Astrocyte of the hippocampus (primary cell): Measurements from ENCODE around the gene VSIG4.

Source experiments
- DNase-seq: peaks from one replicate; pipeline ENCODE4 v3.0.0; 2011; ENCODE audit warnings: low read depth, low spot score

The VSIG4 gene

GRCh38 chrX:66024092-66024467 is 15.8 kb downstream of the VSIG4 start:
- no peak for DNase-seq

- no peak for DNase-seq
These were observed 16.3 kb downstream of the VSIG4 start for GRCh38 chrX:66023385-66024091.

- no peak for DNase-seq
These were observed 17.1 kb downstream of the VSIG4 start for GRCh38 chrX:66022632-66023384.

GRCh38 chrX:66021765-66022631 is 17.9 kb downstream of the VSIG4 start:
- no peak for DNase-seq

- DNase-seq, result no peak
These were observed 18.5 kb downstream of the VSIG4 start for GRCh38 chrX:66021401-66021764.

GRCh38 chrX:66020631-66021334 is 19.1 kb downstream of the VSIG4 start:
- no peak for DNase-seq

- no peak for DNase-seq
These were observed 19.9 kb downstream of the VSIG4 start for GRCh38 chrX:66019974-66020373.

- no peak for DNase-seq
These were observed 20.6 kb downstream of the VSIG4 start for GRCh38 chrX:66019310-66019652.

GRCh38 chrX:66018585-66019309 is 21.1 kb downstream of the VSIG4 start:
- no peak for DNase-seq

GRCh38 chrX:66017659-66018170 is 22.2 kb downstream of the VSIG4 start:
- DNase-seq, result no peak

GRCh38 chrX:66016905-66017658 is 22.8 kb downstream of the VSIG4 start:
- DNase-seq, result no peak

- DNase-seq, result no peak
These were observed 23.8 kb downstream of the VSIG4 start for GRCh38 chrX:66015900-66016689.

GRCh38 chrX:66015152-66015831 is 24.6 kb downstream of the VSIG4 start:
- DNase-seq, result no peak

GRCh38 chrX:66014556-66014955 is 25.3 kb downstream of the VSIG4 start:
- DNase-seq, result no peak

- DNase-seq, result no peak
These were observed 25.8 kb downstream of the VSIG4 start for GRCh38 chrX:66014084-66014483.

GRCh38 chrX:66013194-66013816 is 26.6 kb downstream of the VSIG4 start:
- DNase-seq, result no peak

- no peak for DNase-seq
These were observed 27.8 kb downstream of the VSIG4 start for GRCh38 chrX:66012094-66012534.

- DNase-seq, result no peak
These were observed 30.5 kb downstream of the VSIG4 start for GRCh38 chrX:66009231-66009845.
